ENCODE results near the gene CTRL. TPM values are rescaled to one million over a fixed set of nuclear protein-coding genes. Genes with fewer than 3 reads are reported as not detected.
"Not testable (repeated sequence)": the region's sequence is repeated elsewhere in the genome, so short reads cannot be mapped to it uniquely, and the experiment has no call there.

Gene CTRL
- total RNA-seq, 2 donors from 2014 or later, result 6.7 to 8.4 TPM

DNA sequence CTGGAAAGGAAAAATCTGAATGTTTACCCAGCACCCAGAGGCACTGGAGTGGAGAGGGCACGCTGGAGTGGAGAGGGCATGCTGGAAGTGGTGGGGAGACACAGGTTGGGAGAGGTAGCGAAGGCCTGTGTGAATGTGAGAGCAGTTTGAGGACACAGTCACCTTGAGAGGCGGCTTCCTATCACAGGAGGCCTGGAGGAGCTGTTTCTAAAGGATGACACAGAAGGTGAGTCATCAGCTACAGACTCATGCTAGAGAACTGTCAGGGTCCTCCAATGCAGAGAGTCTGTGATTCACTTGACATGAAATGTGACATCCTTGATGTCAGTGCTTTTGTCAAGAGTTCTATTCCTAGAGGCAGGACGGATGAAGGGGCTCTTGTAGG, 13.8 kb downstream of the CTRL start:
- ATAC-seq (no peak), DNase-seq (no peak)
- Mint-ChIP-seq H3K4me1 (peaks cover 32% of the 10 kb centered on the region), H3K27me3 (no peaks in the 10 kb centered on the region), H3K4me3 (no peak overlapping the region), H3K27ac (peak overlapping the region; percentile 76), H3K36me3 (ENCODE audit: low read depth) (peaks cover 2% of the 10 kb centered on the region)
- H3K9me3 ChIP-seq (ENCODE audit: control insufficient read depth, low read length, poor library complexity, severe bottlenecking), result no peaks in the 10 kb centered on the region

GRCh38 chr16:67917140-67917851, 14.4 kb downstream of the CTRL start:
- Mint-ChIP-seq H3K27ac (peak overlapping the region; percentile 76), H3K4me1 (peaks cover 31% of the 10 kb centered on the region), H3K27me3 (no peaks in the 10 kb centered on the region), H3K36me3 (ENCODE audit: low read depth) (peaks cover 2% of the 10 kb centered on the region), H3K4me3 (no peak overlapping the region)
- no peaks in the 10 kb centered on the region for H3K9me3 ChIP-seq (ENCODE audit: control insufficient read depth, low read length, poor library complexity, severe bottlenecking)
- ATAC-seq (no peak), DNase-seq (no peak)

- H3K4me3 Mint-ChIP-seq, result no peak overlapping the region
- peak overlapping the region; percentile 41 for H3K27ac Mint-ChIP-seq
- no peaks in the 10 kb centered on the region for H3K9me3 ChIP-seq (ENCODE audit: control insufficient read depth, low read length, poor library complexity, severe bottlenecking)
- DNase-seq (no peak), ATAC-seq (no peak)
- peaks cover 2% of the 10 kb centered on the region for H3K36me3 Mint-ChIP-seq (ENCODE audit: low read depth)
- H3K4me1 Mint-ChIP-seq, result peaks cover 28% of the 10 kb centered on the region
- H3K27me3 Mint-ChIP-seq, result no peaks in the 10 kb centered on the region
Observed at GRCh38 chr16:67915831-67916723, 15.6 kb downstream of the CTRL start.

DNA sequence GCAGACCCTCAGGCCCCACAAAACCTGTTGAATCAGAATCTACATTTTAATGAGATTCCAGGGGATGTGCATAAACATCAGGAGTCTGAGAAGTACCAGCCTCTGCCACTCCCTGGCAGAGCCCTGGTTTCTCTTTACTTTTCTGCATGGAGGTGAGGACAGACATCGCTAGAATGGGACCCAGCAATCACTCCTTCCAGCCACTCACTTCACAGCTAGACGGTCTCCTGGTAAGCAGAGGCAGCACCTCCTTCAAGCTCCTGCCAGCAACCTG, 16.2 kb downstream of the CTRL start:
- peaks cover 27% of the 10 kb centered on the region for H3K4me1 Mint-ChIP-seq
- not testable (repeated sequence) for H3K4me3 Mint-ChIP-seq; H3K27ac Mint-ChIP-seq; H3K9me3 ChIP-seq (ENCODE audit: control insufficient read depth, low read length, poor library complexity, severe bottlenecking); H3K36me3 Mint-ChIP-seq (ENCODE audit: low read depth); DNase-seq; H3K27me3 Mint-ChIP-seq; ATAC-seq

DNA sequence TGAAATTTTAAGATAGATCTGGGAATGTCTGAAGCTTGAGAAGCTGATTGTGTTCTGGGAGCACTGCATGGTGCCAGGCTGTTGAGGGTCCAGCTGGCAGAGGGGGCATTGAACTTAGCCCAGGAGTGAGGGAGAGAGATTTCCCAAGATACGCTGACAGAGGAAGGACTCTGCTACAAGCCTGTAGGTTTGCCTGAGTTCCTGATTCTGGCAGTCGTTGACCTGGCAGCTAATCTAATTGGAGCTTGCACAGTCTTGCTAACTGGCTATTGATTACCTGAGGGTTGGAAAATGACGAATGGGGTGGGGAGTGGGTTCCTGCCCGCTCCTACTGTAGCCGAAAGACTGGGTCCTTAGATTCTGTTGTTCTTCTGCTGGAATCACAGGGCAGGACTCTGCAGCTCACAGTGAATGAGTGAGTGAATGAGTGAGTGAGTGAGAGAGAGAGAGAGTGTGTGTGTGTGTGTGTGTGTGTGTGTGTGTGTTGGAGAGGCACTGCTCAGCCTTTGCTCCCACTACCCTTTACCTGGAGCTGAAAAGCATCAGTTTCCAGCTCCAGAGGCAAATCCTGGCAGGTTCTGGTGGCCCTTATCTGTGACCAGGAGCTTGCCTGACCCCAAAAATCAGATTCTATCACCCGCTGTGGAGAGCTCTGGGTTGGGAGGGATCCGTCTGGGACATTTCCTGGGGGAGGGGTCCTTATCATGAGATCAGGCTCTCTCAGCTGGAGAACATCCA, 16.7 kb downstream of the CTRL start:
- no peaks in the 10 kb centered on the region for H3K27me3 Mint-ChIP-seq
- peaks cover 29% of the 10 kb centered on the region for H3K4me1 Mint-ChIP-seq
- H3K27ac Mint-ChIP-seq, result no peak overlapping the region
- H3K36me3 Mint-ChIP-seq (ENCODE audit: low read depth), result peaks cover 2% of the 10 kb centered on the region
- ATAC-seq (no peak), DNase-seq (no peak)
- H3K4me3 Mint-ChIP-seq, result no peak overlapping the region
- H3K9me3 ChIP-seq (ENCODE audit: control insufficient read depth, low read length, poor library complexity, severe bottlenecking), result no peaks in the 10 kb centered on the region

GRCh38 chr16:67910158-67910557, 21.5 kb downstream of the CTRL start:
- Mint-ChIP-seq H3K36me3 (ENCODE audit: low read depth) (peaks cover 2% of the 10 kb centered on the region), H3K27me3 (no peaks in the 10 kb centered on the region), H3K27ac (peak overlapping the region; percentile 14), H3K4me1 (peaks cover 18% of the 10 kb centered on the region), H3K4me3 (no peak overlapping the region)
- no peak for DNase-seq
- H3K9me3 ChIP-seq (ENCODE audit: control insufficient read depth, low read length, poor library complexity, severe bottlenecking), result no peaks in the 10 kb centered on the region
- ATAC-seq, result peak; percentile 45

DNA sequence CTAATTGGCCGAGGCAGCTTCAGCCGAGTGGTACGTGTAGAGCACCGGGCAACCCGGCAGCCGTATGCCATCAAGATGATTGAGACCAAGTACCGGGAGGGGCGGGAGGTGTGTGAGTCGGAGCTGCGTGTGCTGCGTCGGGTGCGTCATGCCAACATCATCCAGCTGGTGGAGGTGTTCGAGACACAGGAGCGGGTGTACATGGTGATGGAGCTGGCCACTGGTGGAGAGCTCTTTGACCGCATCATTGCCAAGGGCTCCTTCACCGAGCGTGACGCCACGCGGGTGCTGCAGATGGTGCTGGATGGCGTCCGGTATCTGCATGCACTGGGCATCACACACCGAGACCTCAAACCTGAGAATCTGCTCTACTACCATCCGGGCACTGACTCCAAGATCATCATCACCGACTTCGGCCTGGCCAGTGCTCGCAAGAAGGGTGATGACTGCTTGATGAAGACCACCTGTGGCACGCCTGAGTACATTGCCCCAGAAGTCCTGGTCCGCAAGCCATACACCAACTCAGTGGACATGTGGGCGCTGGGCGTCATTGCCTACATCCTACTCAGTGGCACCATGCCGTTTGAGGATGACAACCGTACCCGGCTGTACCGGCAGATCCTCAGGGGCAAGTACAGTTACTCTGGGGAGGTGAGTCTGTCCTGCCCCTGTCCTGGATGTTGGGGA, 22.5 kb downstream of the CTRL start:
- H3K4me3 Mint-ChIP-seq, result no peak overlapping the region

DNA sequence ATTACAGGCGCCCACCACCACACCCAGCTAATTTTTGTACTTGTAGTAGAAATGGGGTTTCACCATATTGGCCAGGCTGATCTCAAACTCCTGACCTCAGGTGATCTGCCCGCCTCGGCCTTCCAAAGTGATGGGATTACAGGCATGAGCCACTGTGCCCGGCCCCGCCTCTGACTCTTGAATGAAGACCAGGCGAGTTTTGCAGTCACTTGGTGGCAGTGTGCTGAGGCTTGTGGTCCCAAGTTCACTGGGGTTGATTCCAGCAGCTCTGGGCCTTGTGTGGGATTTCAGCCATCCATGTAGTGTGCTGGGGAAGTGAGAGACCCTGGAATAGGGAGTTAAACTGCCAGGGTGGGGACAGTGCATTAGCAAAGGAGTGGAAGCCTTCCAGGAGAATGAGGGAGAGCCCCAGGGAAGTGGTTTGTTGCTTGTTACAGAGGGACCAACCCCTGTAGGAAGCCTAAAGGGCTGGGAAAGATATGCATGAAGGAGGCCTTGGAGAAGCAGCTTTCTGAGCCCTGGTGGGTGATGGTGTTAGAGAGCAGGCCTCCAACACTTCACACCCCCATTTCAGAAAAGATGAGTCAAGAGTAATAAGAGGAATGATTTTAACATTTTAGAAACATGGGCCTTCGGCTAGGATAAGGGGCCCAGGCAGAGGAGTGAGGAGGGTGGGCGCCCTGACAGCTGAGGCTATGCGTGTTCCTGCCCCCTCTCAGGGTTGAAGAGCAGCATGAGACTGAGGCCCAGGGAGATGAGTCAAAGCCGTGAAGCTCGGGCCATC, 24.1 kb downstream of the CTRL start:
- no peak overlapping the region for H3K4me3 Mint-ChIP-seq
- no peaks in the 10 kb centered on the region for H3K9me3 ChIP-seq (ENCODE audit: control insufficient read depth, low read length, poor library complexity, severe bottlenecking)
- peaks cover 18% of the 10 kb centered on the region for H3K4me1 Mint-ChIP-seq
- ATAC-seq, result no peak
- DNase-seq, result no peak
- H3K27ac Mint-ChIP-seq, result peak overlapping the region; percentile 74
- H3K27me3 Mint-ChIP-seq, result no peaks in the 10 kb centered on the region
- H3K36me3 Mint-ChIP-seq (ENCODE audit: low read depth), result peaks cover 3% of the 10 kb centered on the region

More for the DNA sequence above, 22.5 kb downstream of the CTRL start:
- Mint-ChIP-seq H3K4me1 (peaks cover 16% of the 10 kb centered on the region), H3K36me3 (ENCODE audit: low read depth) (peaks cover 3% of the 10 kb centered on the region), H3K27me3 (no peaks in the 10 kb centered on the region), H3K27ac (no peak overlapping the region)
- DNase-seq (no peak), ATAC-seq (no peak)
- H3K9me3 ChIP-seq (ENCODE audit: control insufficient read depth, low read length, poor library complexity, severe bottlenecking), result no peaks in the 10 kb centered on the region

- Mint-ChIP-seq H3K27me3 (no peaks in the 10 kb centered on the region), H3K27ac (no peak overlapping the region), H3K4me3 (no peak overlapping the region), H3K36me3 (ENCODE audit: low read depth) (peaks cover 3% of the 10 kb centered on the region), H3K4me1 (peaks cover 18% of the 10 kb centered on the region)
- ATAC-seq (no peak), DNase-seq (no peak)
- H3K9me3 ChIP-seq (ENCODE audit: control insufficient read depth, low read length, poor library complexity, severe bottlenecking), result no peaks in the 10 kb centered on the region
Observed at GRCh38 chr16:67902831-67903230, 28.8 kb downstream of the CTRL start.

GRCh38 chr16:67901734-67902133, 29.9 kb downstream of the CTRL start:
- ATAC-seq (no peak), DNase-seq (no peak)
- Mint-ChIP-seq H3K27ac (no peak overlapping the region), H3K27me3 (no peaks in the 10 kb centered on the region), H3K36me3 (ENCODE audit: low read depth) (peaks cover 3% of the 10 kb centered on the region), H3K4me1 (peaks cover 23% of the 10 kb centered on the region), H3K4me3 (no peak overlapping the region)
- H3K9me3 ChIP-seq (ENCODE audit: control insufficient read depth, low read length, poor library complexity, severe bottlenecking), result no peaks in the 10 kb centered on the region

DNA sequence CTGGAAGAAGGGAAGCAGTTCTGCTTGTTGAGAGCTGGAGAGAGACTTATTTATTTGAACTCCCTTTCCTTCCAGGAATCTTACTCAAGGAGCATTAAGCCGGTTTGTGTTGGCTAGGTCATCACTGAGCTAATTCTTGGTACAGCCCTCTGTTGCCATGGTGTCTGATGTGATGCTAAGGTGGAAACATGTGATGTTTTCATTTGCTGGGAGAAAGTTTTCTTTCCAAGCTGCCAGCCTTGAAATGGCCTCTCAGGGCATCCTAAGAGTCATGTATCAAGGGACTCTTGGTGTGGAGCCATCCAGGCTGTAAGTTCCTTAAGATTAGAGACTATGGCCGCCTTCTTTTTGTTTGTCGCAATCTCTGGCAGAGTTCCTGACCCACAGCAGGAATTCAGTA, 34.4 kb downstream of the CTRL start:
- no peaks in the 10 kb centered on the region for H3K9me3 ChIP-seq (ENCODE audit: control insufficient read depth, low read length, poor library complexity, severe bottlenecking)
- Mint-ChIP-seq H3K4me1 (peaks cover 30% of the 10 kb centered on the region), H3K27me3 (no peaks in the 10 kb centered on the region), H3K27ac (no peak overlapping the region), H3K36me3 (ENCODE audit: low read depth) (peaks cover 2% of the 10 kb centered on the region), H3K4me3 (no peak overlapping the region)
- DNase-seq (no peak), ATAC-seq (no peak)

DNA sequence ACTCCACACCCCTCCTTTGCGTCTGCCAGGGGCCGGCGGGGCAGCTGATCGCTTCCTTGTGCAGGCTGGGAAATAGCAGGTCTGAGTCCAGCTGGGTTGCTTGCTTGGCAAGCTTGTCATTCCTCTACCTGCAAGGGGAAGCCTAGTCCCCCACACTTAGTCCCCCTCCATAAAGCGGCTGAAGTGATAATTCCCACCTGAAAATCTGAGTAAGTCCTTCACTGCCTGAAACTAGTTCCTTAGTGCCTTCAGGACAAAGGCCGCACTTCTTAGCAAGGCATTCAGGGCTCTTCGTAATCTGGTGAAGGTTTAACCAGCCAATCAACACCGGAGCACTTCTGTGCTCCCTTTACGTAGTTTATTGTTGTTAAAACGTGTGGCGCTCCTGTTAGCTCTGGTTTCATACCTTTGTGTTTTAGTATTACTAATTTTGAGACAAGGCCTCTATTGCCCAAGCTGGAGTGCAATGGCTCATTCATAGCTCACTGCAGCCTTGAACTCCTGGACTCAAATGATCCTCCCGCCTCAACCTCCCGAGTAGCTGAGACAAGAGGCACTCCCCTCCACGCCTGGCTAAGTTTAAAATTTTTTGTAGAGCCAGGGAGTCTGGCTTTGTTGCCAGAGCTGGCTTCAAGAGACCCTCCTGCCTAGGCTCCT, 37.8 kb downstream of the CTRL start:
- peaks cover 2% of the 10 kb centered on the region for H3K36me3 Mint-ChIP-seq (ENCODE audit: low read depth)
- H3K27me3 Mint-ChIP-seq, result no peaks in the 10 kb centered on the region
- H3K4me1 Mint-ChIP-seq, result peaks cover 22% of the 10 kb centered on the region
- no peaks in the 10 kb centered on the region for H3K9me3 ChIP-seq (ENCODE audit: control insufficient read depth, low read length, poor library complexity, severe bottlenecking)
- peak overlapping the region; percentile 93 for H3K27ac Mint-ChIP-seq
- ATAC-seq (no peak), DNase-seq (no peak)
- H3K4me3 Mint-ChIP-seq, result peak overlapping the region; percentile 95

All from T-helper 17 cell (primary cell).